C1 segment of cervical spinal cord (tissue), 14 donors: ENCODE measurements around the gene FKBP1A.
"Not testable (repeated sequence)": the region's sequence is repeated elsewhere in the genome, so short reads cannot be mapped to it uniquely, and the experiment has no call there.

ENCODE experiments used
- DNase-seq, 14 donors: peaks; one replicate each; lab custom pipeline; 2025; lab: John Stamatoyannopoulos, UW

The FKBP1A gene

GRCh38 chr20:1364106-1364505 is 28.7 kb downstream of the FKBP1A start:
- DNase-seq, result no peak

- DNase-seq, result no peak
These were observed 29.3 kb downstream of the FKBP1A start for GRCh38 chr20:1363522-1363921.

GRCh38 chr20:1362484-1362883 is 30.4 kb downstream of the FKBP1A start:
- DNase-seq, result no peak

- DNase-seq, result no peak
These were observed 32.6 kb downstream of the FKBP1A start for GRCh38 chr20:1360094-1360846.

GRCh38 chr20:1357921-1358671 is 34.8 kb downstream of the FKBP1A start:
- DNase-seq, result no peak

- no peak for DNase-seq
These were observed 38.9 kb downstream of the FKBP1A start for GRCh38 chr20:1353956-1354355.

- no peak for DNase-seq
These were observed 46.4 kb downstream of the FKBP1A start for GRCh38 chr20:1346315-1346969.

GRCh38 chr20:1345756-1346093 is 47.1 kb downstream of the FKBP1A start:
- no peak for DNase-seq

- DNase-seq, result no peak
These were observed 47.7 kb downstream of the FKBP1A start for GRCh38 chr20:1345030-1345755.

- not testable (repeated sequence) for DNase-seq
These were observed 49.3 kb downstream of the FKBP1A start for GRCh38 chr20:1343446-1344124.

- peak in 1 of 14 donors; percentile 20 for DNase-seq
These were observed 51.1 kb downstream of the FKBP1A start for GRCh38 chr20:1341561-1342265.

GRCh38 chr20:1338801-1339200 is 54.1 kb downstream of the FKBP1A start:
- DNase-seq, result no peak

GRCh38 chr20:1338096-1338495 is 54.8 kb downstream of the FKBP1A start:
- DNase-seq, result no peak

GRCh38 chr20:1337441-1337840 is 55.4 kb downstream of the FKBP1A start:
- no peak for DNase-seq

GRCh38 chr20:1336699-1337367 is 56.0 kb downstream of the FKBP1A start:
- DNase-seq, result peak in 7 of 14 donors; percentile 19 to 76 (median 35)

- DNase-seq, result no peak
These were observed 56.7 kb downstream of the FKBP1A start for GRCh38 chr20:1335961-1336698.

- no peak for DNase-seq
These were observed 58.1 kb downstream of the FKBP1A start for GRCh38 chr20:1334761-1335160.

- no peak for DNase-seq
These were observed 58.5 kb downstream of the FKBP1A start for GRCh38 chr20:1334370-1334731.
